NOMO-1 treated with dmso at 0.1 percent for 144 hours (cell line): Measurements from ENCODE around the gene NANP.
"Not testable (repeated sequence)": the region's sequence is repeated elsewhere in the genome, so short reads cannot be mapped to it uniquely, and the experiment has no call there.

Experiments used
- DNase-seq: peaks from one replicate; lab custom pipeline; 2025; ENCODE audit not compliant: unreplicated experiment; lab: John Stamatoyannopoulos, UW

NANP gene

GRCh38 chr20:25608774-25609173, 15.0 kb downstream of the NANP start:
- no peak for DNase-seq

DNA sequence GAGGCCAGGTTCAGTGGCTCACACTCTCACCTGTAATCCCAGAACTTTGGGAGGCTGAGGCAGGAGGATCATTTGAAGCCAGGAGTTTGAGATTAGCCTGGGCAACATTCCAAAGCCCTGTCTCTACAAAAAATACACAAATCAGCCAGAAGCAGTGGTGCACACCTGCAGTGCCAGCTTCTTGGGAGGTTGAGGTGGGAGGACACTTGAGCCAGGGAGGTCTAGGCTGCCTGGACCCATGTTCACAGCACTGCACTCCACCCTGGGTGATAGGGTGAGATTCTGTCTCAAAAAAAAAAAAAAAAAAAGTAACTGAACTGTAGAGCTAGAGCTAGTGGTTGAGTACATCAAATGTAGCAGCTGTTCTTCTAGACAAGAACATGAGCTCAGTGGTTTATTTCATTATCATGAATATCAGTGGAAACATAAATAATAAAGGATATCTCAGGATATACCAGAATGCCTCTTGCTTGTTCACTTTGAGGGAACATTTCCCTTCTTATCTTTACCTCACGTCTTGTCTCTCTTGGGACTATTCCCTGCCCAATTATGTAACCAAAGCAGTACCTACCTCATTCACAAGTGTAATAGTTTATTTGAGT, 17.6 kb downstream of the NANP start:
- no peak for DNase-seq

GRCh38 chr20:25605148-25605547, 18.7 kb downstream of the NANP start:
- no peak for DNase-seq

DNA sequence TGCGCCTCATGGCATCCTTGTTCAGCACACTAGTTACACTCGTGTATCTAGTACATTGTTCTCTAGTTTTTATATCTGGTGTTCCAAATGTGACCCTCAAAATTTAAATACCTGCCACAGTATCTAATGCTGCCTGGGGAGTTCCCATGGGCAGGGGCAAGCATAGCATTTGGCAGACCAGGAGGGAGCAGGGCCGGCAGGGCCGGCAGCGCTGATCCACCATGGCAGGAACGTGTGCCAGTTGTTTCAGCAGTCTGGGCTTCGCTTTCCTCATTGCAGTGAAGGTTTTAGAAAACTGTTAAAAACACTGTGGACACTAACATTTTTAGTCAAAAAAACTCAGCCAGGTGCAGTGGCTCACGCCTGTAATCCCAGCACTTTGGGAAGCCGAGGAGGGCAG, 19.2 kb downstream of the NANP start:
- no peak for DNase-seq

DNA sequence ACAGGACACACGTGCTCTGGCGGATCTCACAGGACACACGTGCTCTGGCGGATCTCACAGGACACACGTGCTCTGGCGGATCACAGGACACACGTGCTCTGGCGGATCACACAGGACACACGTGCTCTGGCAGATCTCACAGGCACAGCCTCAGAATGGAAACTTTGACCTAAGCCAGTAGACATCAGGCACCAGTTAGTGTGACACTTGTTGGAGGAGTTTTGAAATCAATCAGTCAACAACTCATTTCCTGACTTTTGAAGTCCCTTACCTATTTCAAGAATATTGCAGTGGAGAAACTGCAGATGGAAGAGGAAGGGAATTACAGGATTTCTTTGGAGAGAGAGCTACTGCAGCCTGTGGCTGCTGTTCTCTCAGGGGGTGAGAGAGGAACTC, 20.9 kb downstream of the NANP start:
- DNase-seq, result not testable (repeated sequence)

- DNase-seq, result not testable (repeated sequence)
Observed at GRCh38 chr20:25602191-25602913, 21.5 kb downstream of the NANP start.

DNA sequence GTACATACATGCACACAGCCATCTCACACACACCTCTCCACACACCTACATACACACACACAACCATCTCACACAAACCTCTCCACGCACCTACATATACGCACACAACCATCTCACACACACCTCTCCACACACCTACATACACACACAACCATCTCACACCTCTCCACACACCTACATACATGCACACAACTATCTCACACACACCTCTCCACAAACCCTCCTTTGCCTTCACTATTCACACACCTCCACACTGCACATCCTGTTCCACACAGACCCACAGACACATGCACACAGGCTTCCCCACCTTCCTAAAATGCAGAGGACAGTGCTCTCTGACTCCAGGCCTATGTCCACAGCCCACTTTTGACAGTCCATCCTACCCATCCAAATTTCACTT, 22.2 kb downstream of the NANP start:
- no peak for DNase-seq

DNA sequence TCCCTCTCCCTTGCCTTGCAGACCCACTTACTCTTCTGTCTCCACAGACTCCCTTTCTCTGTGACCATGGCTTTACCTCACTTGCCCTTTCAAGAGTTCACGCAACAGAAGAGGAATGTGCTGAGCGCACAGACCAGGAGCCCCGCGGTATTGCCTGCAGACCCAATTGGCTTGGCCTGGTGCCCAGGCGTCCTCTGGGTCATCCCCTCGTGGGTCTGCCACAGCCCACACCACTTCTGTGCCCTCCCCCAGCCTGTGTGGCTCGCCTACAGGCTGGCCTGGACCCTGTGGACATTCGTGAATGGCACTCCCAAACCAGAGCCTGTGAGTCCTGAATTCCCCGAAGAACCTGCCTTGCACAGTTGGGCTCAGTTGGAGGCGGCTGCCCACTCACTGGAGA, 23.2 kb downstream of the NANP start:
- DNase-seq, result no peak

DNA sequence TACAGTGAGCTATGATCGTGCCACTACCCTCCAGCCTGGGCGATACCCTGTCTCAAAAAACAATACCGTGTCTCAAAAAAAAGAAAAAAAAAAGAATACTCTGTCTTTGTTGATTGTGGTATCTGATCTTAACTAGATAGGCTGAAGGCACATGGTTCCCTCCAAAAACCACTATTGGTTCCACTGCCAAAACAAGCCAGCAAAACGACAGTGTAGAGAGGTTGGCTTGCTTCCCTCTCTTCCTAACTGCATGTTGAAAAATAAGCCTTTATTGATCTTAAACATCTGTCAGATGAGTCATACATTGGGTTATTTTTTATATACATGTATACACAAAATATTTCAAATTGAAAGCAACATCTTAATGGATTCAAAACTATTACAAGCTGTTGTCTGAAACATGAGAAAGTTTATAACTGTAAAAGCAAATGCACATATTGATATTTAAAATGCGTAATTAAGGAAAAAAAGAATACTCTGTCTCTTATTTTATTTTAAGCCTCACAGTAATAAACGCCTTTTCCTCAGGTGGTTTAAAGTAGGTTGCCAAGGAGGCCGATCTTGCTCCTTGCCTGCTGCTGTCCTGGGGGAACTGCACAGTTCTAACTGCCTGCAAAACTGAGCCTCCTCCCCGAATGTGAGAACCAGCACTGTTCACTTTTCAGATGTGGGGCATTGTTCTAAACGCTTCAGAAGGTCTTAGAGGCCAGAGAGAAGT, 31.5 kb downstream of the NANP start:
- DNase-seq, result no peak

- DNase-seq, result not testable (repeated sequence)
Observed at GRCh38 chr20:25590778-25591177, 33.0 kb downstream of the NANP start.

GRCh38 chr20:25588491-25588890, 35.3 kb downstream of the NANP start:
- DNase-seq, result no peak

DNA sequence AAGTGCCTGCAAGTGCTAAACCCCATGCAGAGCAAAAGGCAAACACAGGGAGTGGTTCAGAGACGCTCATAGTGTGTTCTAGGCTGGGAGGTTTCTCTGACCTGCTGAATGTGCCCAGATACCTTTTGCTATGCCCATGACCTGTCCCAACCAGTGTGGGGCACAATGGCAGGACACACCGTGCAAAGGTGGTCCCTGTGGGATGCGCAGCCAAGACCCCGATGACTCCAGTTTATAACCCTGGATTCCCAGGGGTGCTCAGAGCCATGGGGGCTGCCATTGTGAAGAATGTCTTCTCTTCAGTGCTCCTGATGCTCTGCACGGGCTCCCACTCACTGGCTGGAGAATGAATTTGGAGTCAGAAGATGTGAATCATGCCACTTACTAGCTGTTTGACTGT, 36.3 kb downstream of the NANP start:
- DNase-seq, result no peak

DNA sequence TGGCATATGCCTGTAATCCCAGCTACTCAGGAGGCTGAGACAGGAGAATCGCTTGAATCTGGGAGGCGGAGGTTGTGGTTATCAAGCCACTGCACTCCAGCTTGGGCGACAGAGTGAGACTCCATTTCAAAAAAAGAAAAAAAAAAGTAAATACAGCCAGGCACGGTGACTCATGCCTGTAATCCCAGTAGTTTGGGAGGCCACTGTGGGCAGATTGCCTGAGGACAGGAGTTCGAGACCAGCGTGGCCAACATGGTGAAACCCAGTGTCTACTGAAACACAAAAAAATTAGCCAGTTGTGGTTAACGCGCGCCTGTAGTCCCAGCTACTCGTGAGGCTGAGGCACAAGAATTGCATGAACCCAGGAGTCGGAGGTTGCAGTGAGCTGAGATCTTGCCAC, 36.9 kb downstream of the NANP start:
- DNase-seq, result no peak

GRCh38 chr20:25584905-25585704, 38.7 kb downstream of the NANP start, which contains the start of gene NINL:
TSS of gene NINL (minus strand) at chr20:25585531. CDS start at chr20:25526587, 58,944 bp downstream.
- DNase-seq, result no peak

DNA sequence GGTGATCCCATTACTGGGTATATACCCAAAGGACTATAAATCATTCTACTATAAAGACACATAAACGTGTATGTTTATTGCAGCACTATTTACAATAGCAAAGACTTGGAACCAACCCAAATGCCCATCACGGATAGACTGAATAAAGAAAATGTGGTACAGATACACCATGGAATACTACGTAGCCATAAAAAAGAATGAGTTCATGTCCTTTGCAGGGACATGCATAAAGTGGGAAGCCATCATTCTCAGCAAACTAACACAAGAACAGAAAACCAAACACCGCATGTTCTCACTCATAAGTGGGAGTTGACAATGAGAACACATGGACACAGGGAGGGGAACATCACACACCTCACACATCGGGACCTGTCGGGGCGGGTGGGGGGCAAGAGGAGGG, 40.2 kb downstream of the NANP start:
- DNase-seq, result not testable (repeated sequence)

DNA sequence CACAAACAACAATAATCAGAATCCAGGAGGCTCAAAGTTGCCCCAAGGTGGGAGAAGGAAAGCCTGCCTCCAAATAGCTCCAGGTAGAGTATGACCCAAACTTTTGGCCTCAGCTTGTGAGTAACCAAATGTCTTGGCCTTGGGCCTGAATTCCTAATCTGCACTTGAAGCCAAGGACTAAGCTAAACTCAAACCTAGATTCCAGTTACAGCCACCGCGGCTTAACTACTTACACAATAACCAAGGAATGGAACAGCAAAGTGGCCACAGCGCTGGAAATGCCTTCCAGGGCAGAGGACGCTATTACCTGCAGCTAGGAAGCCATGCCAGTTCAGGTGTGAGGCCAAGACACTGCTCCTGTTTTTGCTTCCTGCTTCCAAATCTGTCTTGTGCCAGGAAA, 43.1 kb downstream of the NANP start:
- DNase-seq, result no peak

DNA sequence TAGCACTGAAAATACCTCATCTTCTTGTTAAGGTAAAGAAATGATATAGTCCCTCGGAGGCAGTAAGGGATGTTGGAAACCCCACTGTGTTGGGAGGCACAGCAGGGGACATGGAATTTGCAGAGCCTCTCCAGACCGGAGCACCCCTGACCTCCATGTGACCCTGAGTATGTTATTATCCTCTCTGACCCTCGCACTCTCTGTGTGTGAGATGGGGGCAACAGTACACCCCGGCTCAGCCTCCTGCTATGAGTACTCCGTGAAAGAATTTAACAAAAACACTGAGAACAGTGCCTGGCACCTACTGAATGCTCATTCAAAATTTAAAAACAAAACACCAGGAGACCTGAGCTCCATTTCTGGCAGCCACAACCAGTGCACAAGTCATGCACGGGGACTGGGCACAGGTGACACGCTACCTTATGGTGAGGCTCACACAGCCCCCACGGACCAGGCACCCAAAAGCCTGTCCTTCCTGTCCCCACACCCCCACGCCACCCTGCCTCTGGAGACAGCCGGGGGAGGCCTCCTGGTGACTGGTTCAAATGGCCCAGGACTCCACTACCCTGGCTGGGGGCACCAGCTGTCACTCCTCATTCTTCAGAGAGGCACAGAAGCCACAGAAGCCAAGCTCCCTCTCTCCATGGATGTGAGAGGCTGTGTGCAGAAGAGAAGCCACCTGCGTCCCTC, 44.6 kb downstream of the NANP start:
- DNase-seq, result no peak

DNA sequence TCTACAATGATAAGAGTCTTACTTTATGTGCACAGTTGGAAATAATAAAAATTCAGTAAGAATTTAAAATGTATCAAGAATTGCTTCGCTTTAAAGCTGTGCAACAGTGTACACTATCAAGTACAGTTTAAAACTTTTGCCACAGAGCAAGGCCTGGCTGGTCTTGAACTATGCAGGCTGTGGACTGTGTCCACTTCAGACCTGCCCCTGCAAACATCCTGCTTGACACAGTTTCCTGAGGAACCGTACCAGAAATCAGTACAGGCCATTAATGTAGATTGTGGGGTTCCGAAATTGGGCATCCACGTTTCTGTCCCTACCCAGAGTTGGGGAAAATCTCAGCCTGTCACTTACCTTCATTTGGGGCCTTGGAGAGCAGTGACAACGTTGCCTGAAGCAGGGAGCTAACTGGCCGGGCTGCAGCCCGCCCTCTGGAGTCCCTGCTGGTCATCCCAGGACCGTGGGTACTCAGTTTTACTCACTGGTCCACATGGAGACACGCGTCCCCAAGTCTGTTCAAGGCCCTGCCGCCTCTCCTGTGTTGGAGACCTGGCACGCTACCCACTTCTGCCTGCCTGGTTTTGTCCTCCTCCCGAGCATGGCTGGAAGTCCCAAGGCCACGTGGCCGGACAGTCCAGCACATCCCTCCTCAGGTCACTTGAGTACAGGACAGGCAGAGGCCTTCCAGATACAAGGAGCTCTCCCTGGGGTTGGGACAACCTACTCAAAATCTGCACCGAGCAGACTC, 46.9 kb downstream of the NANP start:
- DNase-seq, result no peak

DNA sequence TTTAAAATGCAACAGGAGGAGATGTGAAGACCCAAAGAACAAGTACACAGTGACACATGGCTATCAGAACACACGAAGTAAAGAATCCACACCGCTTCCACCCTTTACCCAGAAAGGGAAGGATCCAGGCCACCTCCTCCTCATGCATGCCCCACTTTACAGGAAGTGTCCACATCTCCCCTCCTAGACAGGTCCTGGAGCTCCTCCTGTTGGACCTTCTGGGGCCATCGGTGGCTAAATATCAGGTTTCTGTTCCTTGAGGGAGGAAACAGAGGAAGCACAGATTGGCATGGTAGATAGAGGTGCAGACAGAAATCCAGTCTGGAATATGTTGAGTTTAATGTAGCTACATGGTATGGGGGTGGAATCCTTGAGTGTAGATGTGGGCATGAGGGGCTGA, 49.4 kb downstream of the NANP start:
- peak; percentile 35 for DNase-seq
